ENCODE measurements around the gene RAB20. TPM values are rescaled to one million over a fixed set of nuclear protein-coding genes. Genes with fewer than 3 reads are reported as not detected.

RAB20 gene
- total and polyA plus RNA-seq, 2 of the 8 experiments (the other 6 are each of a cell fraction or from before 2014, with no cell fraction given): 14.8 to 27.9 TPM

DNA sequence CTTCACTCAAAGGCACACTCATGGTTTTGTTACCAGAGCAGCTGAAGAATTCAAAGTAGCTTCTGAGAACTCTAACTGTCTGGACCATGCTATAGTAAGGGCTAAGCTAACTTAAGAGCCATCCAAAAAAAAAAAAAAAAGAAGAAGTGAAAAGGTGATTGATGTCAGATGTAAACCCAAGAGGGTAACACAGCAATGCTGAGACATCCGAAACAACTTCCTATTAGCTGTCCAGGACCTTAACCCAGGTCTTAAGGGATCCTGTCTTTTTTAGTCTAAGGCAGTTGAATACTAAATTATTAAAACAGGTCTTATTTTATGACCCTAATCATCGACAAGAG lies 11.2 kb upstream of the RAB20 start:
- Histone ChIP-seq H3K36me3 (ENCODE audit: control insufficient read depth in 2 of 4, insufficient read depth in 4 of 4, low read length in 3 of 4) (no peaks in the 10 kb centered on the region), H2BK5ac (ENCODE audit: low read depth, low read length) (no peak overlapping the region), H3K4ac (replicated peaks; ENCODE audit: insufficient read length, low read depth, low read length) (no peak overlapping the region), H3K4me3 (ENCODE audit: extremely low read depth in 1 of 4, insufficient read depth in 2 of 4, low read depth in 3 of 4, low read length in 4 of 4) (no peak overlapping the region), H4K91ac (replicated peaks; ENCODE audit: insufficient read length, low read length) (no peak overlapping the region), H3K27me3 (replicated peaks in 1 of 4; ENCODE audit: control insufficient read depth in 3 of 4, extremely low read depth in 1 of 4, insufficient read depth in 3 of 4, low read length in 3 of 4) (no peaks in the 10 kb centered on the region), H3K23me2 (ENCODE audit: low read depth, low read length) (peaks cover 1% of the 10 kb centered on the region; the same call in 1 of the 2 replicates), H3K23ac (ENCODE audit: insufficient read length) (no peak overlapping the region), H3K79me2 (ENCODE audit: control insufficient read depth in 1 of 2, insufficient read depth in 2 of 2, low read length in 2 of 2) (no peaks in the 10 kb centered on the region), H3K4me2 (ENCODE audit: insufficient read depth in 1 of 2, low read depth in 2 of 2, low read length in 2 of 2) (no peak overlapping the region), H2AFZ (ENCODE audit: low read length) (no peak overlapping the region), H3K4me1 (replicated peaks in 1 of 4; ENCODE audit: control insufficient read depth in 3 of 4, insufficient read depth in 4 of 4, low read length in 3 of 4) (peaks cover 0 to 6% (median 3%) of the 10 kb centered on the region in 4 experiments; a peak in 4 of 7 replicates), H3K56ac (replicated peaks; ENCODE audit: insufficient read length, low read depth, low read length) (no peak overlapping the region), H3K14ac (ENCODE audit: insufficient read length) (no peak overlapping the region), H2BK20ac (ENCODE audit: low read length) (no peak overlapping the region), H2BK12ac (ENCODE audit: low read depth, low read length) (no peak overlapping the region), H2BK120ac (replicated peaks; ENCODE audit: low read depth, low read length) (no peak overlapping the region), H2AK5ac (ENCODE audit: low read depth, low read length) (no peak overlapping the region), H4K8ac (ENCODE audit: extremely low read depth, insufficient read depth, low read length) (no peak overlapping the region), H4K5ac (ENCODE audit: insufficient read length, low read depth, low read length) (no peak overlapping the region), H2BK15ac (ENCODE audit: low read length) (no peak overlapping the region), H3K27ac (ENCODE audit: low read depth, low read length) (no peak overlapping the region), H3K79me1 (ENCODE audit: low read depth, low read length) (no peaks in the 10 kb centered on the region), H3K9me3 (ENCODE audit: insufficient read depth in 2 of 2, low read depth in 1 of 2, low read length in 1 of 2) (no peaks in the 10 kb centered on the region), H4K20me1 (replicated peaks in 1 of 2; ENCODE audit: control insufficient read depth in 1 of 2, insufficient read depth in 2 of 2, low read length in 2 of 2) (peaks cover 0 to 1% of the 10 kb centered on the region in 2 experiments), H3K18ac (ENCODE audit: extremely low read depth, low read length) (no peak overlapping the region), H3K9ac (replicated peaks in 1 of 4; ENCODE audit: extremely low read depth in 1 of 4, low read depth in 3 of 4, low read length in 3 of 4) (no peak overlapping the region)
- DNase-seq (ENCODE audit: low read depth in 1 of 2, low spot score in 2 of 2): no peak
- WGBS, 2 experiments (ENCODE audit: extremely low coverage in 1 of 2, insufficient coverage in 1 of 2, insufficient read length in 1 of 2, insufficient replicate concordance in 2 of 2, low coverage in 1 of 2, low lambda C conversion rate in 2 of 2, missing lambda C conversion rate in 1 of 2): 78% methylated on average over 2 of the region's 2 CpGs; no CpG with 5 or more reads in 1 of the 2 experiments
- TF ChIP-seq SIRT6 (IDR thresholded peaks at IDR 0.05; ENCODE audit: low read length) (no peak), TBP (IDR thresholded peaks at IDR 0.05; ENCODE audit: low read depth, low read length) (no peak), SP2 (IDR thresholded peaks at IDR 0.05; ENCODE audit: low read length) (no peak), RNF2 (IDR thresholded peaks at IDR 0.05; ENCODE audit: borderline replicate concordance, low read depth, low read length, missing control alignments, poor library complexity, severe bottlenecking) (no peak), GABPA (IDR thresholded peaks at IDR 0.05; ENCODE audit: borderline replicate concordance, insufficient read depth, low read length) (no peak), BACH1 (IDR thresholded peaks at IDR 0.05; ENCODE audit: low read length) (no peak), EGR1 (IDR thresholded peaks at IDR 0.05; ENCODE audit: borderline replicate concordance, low read depth, low read length) (no peak)
- POLR2A ChIA-PET (ENCODE audit: partially characterized antibody): interaction anchor here (0.6 to 1.0 kb wide), 2 partner anchors 43 to 143 kb away, joined by 3 to 4 read pairs; partner anchors contain the start of gene NAXD
- CTCF ChIA-PET (ENCODE audit: partially characterized antibody): interaction anchor here (1.8 kb wide), 1 partner anchor 21 kb away, joined by 6 read pairs; no protein-coding TSS in a partner anchor
- no peak for FAIRE-seq
